BLaER1 treated with 17β-estradiol and CSF1 and Interleukin-3, amounts not matched to agents 10 nM and 100 nM (cell line): Measurements from ENCODE around the gene CNTN1.

ENCODE experiments used
- H3K27ac ChIP-seq, 11 experiments: shearing (Covaris generic); formaldehyde crosslinking; 2 replicates each; pipeline ENCODE4 v1.8.1; 2022
- H3K27me3 ChIP-seq, 11 experiments: shearing (Covaris generic); formaldehyde crosslinking; 2 replicates each; pipeline ENCODE4 v1.8.1; 2022
- H3K36me3 ChIP-seq, 11 experiments: shearing (Covaris generic); formaldehyde crosslinking; 2 replicates each; pipeline ENCODE4 v1.8.1; 2022
- H3K4me1 ChIP-seq, 10 experiments: shearing (Covaris generic); formaldehyde crosslinking; 2 replicates each; pipeline ENCODE4 v1.8.1; 2022
- H3K4me2 ChIP-seq, 11 experiments: shearing (Covaris generic); formaldehyde crosslinking; 2 replicates each; pipeline ENCODE4 v1.8.1; 2022
- H3K4me3 ChIP-seq, 10 experiments: shearing (Covaris generic); formaldehyde crosslinking; 2 replicates each; pipeline ENCODE4 v1.8.1; 2022
- H3K9ac ChIP-seq, 11 experiments: shearing (Covaris generic); formaldehyde crosslinking; 2 replicates each; pipeline ENCODE4 v1.8.1; 2022
- H3K9me3 ChIP-seq, 11 experiments: shearing (Covaris generic); formaldehyde crosslinking; replicated peaks in 1 of 11; 2 replicates each; pipeline ENCODE4 v1.8.1; 2022
- H4K20me1 ChIP-seq, 11 experiments: shearing (Covaris generic); formaldehyde crosslinking; 2 replicates each; pipeline ENCODE4 v1.8.1; 2022
- Cebpa-rat ChIP-seq, 11 experiments: shearing (Covaris generic); IDR thresholded peaks; 2 replicates each; pipeline ENCODE4 v1.8.1; 2022

Gene CNTN1

GRCh38 chr12:40742041-40742440, 49.8 kb downstream of the CNTN1 start:
- no peaks in the 10 kb centered on the region for H3K27me3 ChIP-seq
- no peaks in the 10 kb centered on the region for H3K36me3 ChIP-seq
- no peak overlapping the region for H3K9ac ChIP-seq
- no peaks in the 10 kb centered on the region for H3K4me1 ChIP-seq
- no peak overlapping the region for H3K27ac ChIP-seq
- TF ChIP-seq Cebpa-rat (IDR thresholded peaks at IDR 0.05) = no peak
- H3K4me2 ChIP-seq = no peak overlapping the region
- no peak overlapping the region for H3K4me3 ChIP-seq
- H4K20me1 ChIP-seq = no peaks in the 10 kb centered on the region
- H3K9me3 ChIP-seq = no peaks in the 10 kb centered on the region

GRCh38 chr12:40745386-40745785, 53.1 kb downstream of the CNTN1 start:
- no peak overlapping the region for H3K9ac ChIP-seq
- no peaks in the 10 kb centered on the region for H3K4me1 ChIP-seq
- TF ChIP-seq Cebpa-rat (IDR thresholded peaks at IDR 0.05) = no peak
- no peak overlapping the region for H3K27ac ChIP-seq
- H3K4me3 ChIP-seq = no peak overlapping the region
- no peaks in the 10 kb centered on the region for H3K9me3 ChIP-seq
- no peaks in the 10 kb centered on the region for H3K36me3 ChIP-seq
- H3K27me3 ChIP-seq = no peaks in the 10 kb centered on the region
- no peak overlapping the region for H3K4me2 ChIP-seq
- H4K20me1 ChIP-seq = no peaks in the 10 kb centered on the region

GRCh38 chr12:40749863-40750262, 57.6 kb downstream of the CNTN1 start:
- no peaks in the 10 kb centered on the region for H3K9me3 ChIP-seq
- H4K20me1 ChIP-seq = no peaks in the 10 kb centered on the region
- H3K27me3 ChIP-seq = no peaks in the 10 kb centered on the region
- no peak overlapping the region for H3K4me2 ChIP-seq
- no peak overlapping the region for H3K4me3 ChIP-seq
- no peak for TF ChIP-seq Cebpa-rat (IDR thresholded peaks at IDR 0.05)
- no peaks in the 10 kb centered on the region for H3K36me3 ChIP-seq
- H3K27ac ChIP-seq = no peak overlapping the region
- H3K9ac ChIP-seq = no peak overlapping the region
- no peaks in the 10 kb centered on the region for H3K4me1 ChIP-seq

- Histone ChIP-seq H3K4me2 (no peak overlapping the region), H4K20me1 (no peaks in the 10 kb centered on the region), H3K9ac (no peak overlapping the region), H3K4me3 (no peak overlapping the region), H3K27me3 (no peaks in the 10 kb centered on the region), H3K36me3 (no peaks in the 10 kb centered on the region), H3K4me1 (no peaks in the 10 kb centered on the region), H3K9me3 (no peaks in the 10 kb centered on the region), H3K27ac (no peak overlapping the region)
- no peak for TF ChIP-seq Cebpa-rat (IDR thresholded peaks at IDR 0.05)
Measured at GRCh38 chr12:40752011-40752410, 59.8 kb downstream of the CNTN1 start.

GRCh38 chr12:40760821-40761220, 68.6 kb downstream of the CNTN1 start:
- Histone ChIP-seq H3K4me1 (no peaks in the 10 kb centered on the region), H3K36me3 (no peaks in the 10 kb centered on the region), H4K20me1 (no peaks in the 10 kb centered on the region), H3K9ac (no peak overlapping the region), H3K4me2 (no peak overlapping the region), H3K27ac (no peak overlapping the region), H3K9me3 (no peaks in the 10 kb centered on the region), H3K4me3 (no peak overlapping the region), H3K27me3 (no peaks in the 10 kb centered on the region)
- TF ChIP-seq Cebpa-rat (IDR thresholded peaks at IDR 0.05) = no peak

GRCh38 chr12:40762072-40762471, 69.8 kb downstream of the CNTN1 start:
- Histone ChIP-seq H3K4me1 (no peaks in the 10 kb centered on the region), H3K27me3 (no peaks in the 10 kb centered on the region), H3K36me3 (no peaks in the 10 kb centered on the region), H4K20me1 (no peaks in the 10 kb centered on the region), H3K9ac (no peak overlapping the region), H3K9me3 (no peaks in the 10 kb centered on the region), H3K4me3 (no peak overlapping the region), H3K4me2 (no peak overlapping the region), H3K27ac (no peak overlapping the region)
- TF ChIP-seq Cebpa-rat (IDR thresholded peaks at IDR 0.05) = no peak

GRCh38 chr12:40768125-40768864, 76.1 kb downstream of the CNTN1 start:
- H3K4me3 ChIP-seq = no peak overlapping the region
- no peaks in the 10 kb centered on the region for H3K9me3 ChIP-seq
- no peak overlapping the region for H3K4me2 ChIP-seq
- no peaks in the 10 kb centered on the region for H3K36me3 ChIP-seq
- H3K4me1 ChIP-seq = no peaks in the 10 kb centered on the region
- no peaks in the 10 kb centered on the region for H4K20me1 ChIP-seq
- H3K9ac ChIP-seq = no peak overlapping the region
- no peak for TF ChIP-seq Cebpa-rat (IDR thresholded peaks at IDR 0.05)
- H3K27ac ChIP-seq = no peak overlapping the region
- H3K27me3 ChIP-seq = no peaks in the 10 kb centered on the region

- Histone ChIP-seq H3K4me3 (no peak overlapping the region), H3K9ac (no peak overlapping the region), H3K36me3 (no peaks in the 10 kb centered on the region), H3K9me3 (no peaks in the 10 kb centered on the region), H3K4me2 (no peak overlapping the region), H3K4me1 (no peaks in the 10 kb centered on the region), H4K20me1 (no peaks in the 10 kb centered on the region), H3K27me3 (no peaks in the 10 kb centered on the region), H3K27ac (no peak overlapping the region)
- no peak for TF ChIP-seq Cebpa-rat (IDR thresholded peaks at IDR 0.05)
Measured at GRCh38 chr12:40769846-40770245, 77.6 kb downstream of the CNTN1 start.

GRCh38 chr12:40770781-40771180, 78.5 kb downstream of the CNTN1 start:
- no peak for TF ChIP-seq Cebpa-rat (IDR thresholded peaks at IDR 0.05)
- Histone ChIP-seq H3K9ac (no peak overlapping the region), H3K4me1 (no peaks in the 10 kb centered on the region), H3K36me3 (no peaks in the 10 kb centered on the region), H3K4me2 (no peak overlapping the region), H4K20me1 (no peaks in the 10 kb centered on the region), H3K27ac (no peak overlapping the region), H3K4me3 (no peak overlapping the region), H3K9me3 (no peaks in the 10 kb centered on the region), H3K27me3 (no peaks in the 10 kb centered on the region)

GRCh38 chr12:40775661-40776060, 83.4 kb downstream of the CNTN1 start:
- H4K20me1 ChIP-seq = no peaks in the 10 kb centered on the region
- H3K27me3 ChIP-seq = no peaks in the 10 kb centered on the region
- H3K27ac ChIP-seq = no peak overlapping the region
- no peak for TF ChIP-seq Cebpa-rat (IDR thresholded peaks at IDR 0.05)
- peaks cover 0 to 8% (median 0%) of the 10 kb centered on the region in 10 experiments; a peak in 2 of 20 replicates for H3K4me1 ChIP-seq
- H3K36me3 ChIP-seq = no peaks in the 10 kb centered on the region
- no peak overlapping the region for H3K9ac ChIP-seq
- no peaks in the 10 kb centered on the region for H3K9me3 ChIP-seq
- H3K4me3 ChIP-seq = no peak overlapping the region
- H3K4me2 ChIP-seq = no peak overlapping the region
